NB4 (cell line): ENCODE measurements around the gene ING3.

Experiments
- CTCF ChIP-seq: IDR thresholded peaks from one replicate; pipeline ENCODE4 v1.5.1; 2012; ENCODE audit warnings: low read depth, low read length
- MAX ChIP-seq: IDR thresholded peaks from 2 replicates; pipeline ENCODE4 v1.6.1; 2011; ENCODE audit warnings: low read depth, low read length
- MYC ChIP-seq: IDR thresholded peaks from 2 replicates; pipeline ENCODE4 v1.6.1; 2011; ENCODE audit warnings: low read depth, low read length
- POLR2A ChIP-seq: IDR thresholded peaks from 2 replicates; pipeline ENCODE4 v1.6.1; 2011; ENCODE audit warnings: mild to moderate bottlenecking; ENCODE audit not compliant: insufficient read length; ENCODE audit errors: extremely low read depth

GRCh38 chr7:120995654-120996053 lies 45.1 kb downstream of the ING3 start:
- no peak for TF ChIP-seq CTCF
- no peak for TF ChIP-seq MYC
- TF ChIP-seq POLR2A = no peak
- TF ChIP-seq MAX = no peak
